K562 (cell line): ENCODE measurements around the gene SUMO3. TPM values are rescaled to one million over a fixed set of nuclear protein-coding genes. Genes with fewer than 3 reads are reported as not detected.

Experiments used
- ATAC-seq: fragments of 200-7000 bp; cut with Tn5 transposase; 3 replicates; pipeline ENCODE4 v1.9.1; 2020; ENCODE audit warnings: moderate library complexity
- BruUV-seq: library from RNA; stranded (reverse); fragments of 400-500 nt; replicated peaks from 2 replicates; lab custom pipeline; 2021; lab: Mats Ljungman, UMichigan
- CTCF ChIA-PET: fragments of 300-600 bp; formaldehyde crosslinking; extraction: SDS; loops from one replicate; lab custom pipeline; 2021; ENCODE audit warnings: low intra/inter-chr PET ratio; lab: Yijun Ruan, JAX
- POLR2A ChIA-PET: fragments of 300-600, 350-650 bp; sonication (Branson Sonifier 250); formaldehyde crosslinking; extraction: SDS; loops from one replicate; lab custom pipeline; 2021; ENCODE audit warnings: antibody characterized with exemption, inconsistent platforms; lab: Yijun Ruan, JAX
- DNase-seq, 4 experiments: peaks; one replicate each; pipeline versions ENCODE4 v3.0.0 to v3.0.0-alpha.2; 2011 to 2018; ENCODE audit warnings: low spot score in 3 of 4, mixed read lengths in 3 of 4; ENCODE audit errors: extremely low read depth in 1 of 4
- FAIRE-seq: peaks from 2 replicates; lab custom pipeline; 2011; peaks lifted over from hg19 to GRCh38; lab: Jason Lieb, UNC
- H2AFZ ChIP-seq: 2 replicates; pipeline ENCODE4 v1.6.0; 2011; ENCODE audit warnings: low read depth, low read length, control low read depth, inconsistent platforms
- H3K27ac ChIP-seq: fragments of 200-600 bp; 3 replicates; pipeline ENCODE4 v1.8.0; 2011; ENCODE audit warnings: low read depth, mild to moderate bottlenecking, control low read depth, inconsistent platforms, low read length, moderate library complexity, mixed read lengths; ENCODE audit errors: extremely low read depth
- H3K27me3 ChIP-seq, 2 experiments: fragments of 300-600 bp in 1 of 2; 2 replicates in 1 of 2; 3 replicates in 1 of 2; pipeline versions ENCODE4 v1.6.0 to v1.8.0; 2011; ENCODE audit warnings: inconsistent platforms in 2 of 2, low read length in 2 of 2, mild to moderate bottlenecking in 1 of 2, mixed read lengths in 1 of 2, moderate library complexity in 1 of 2; ENCODE audit not compliant: control insufficient read depth in 2 of 2, insufficient read depth in 2 of 2
- H3K36me3 ChIP-seq: fragments of 300-600 bp; 3 replicates; pipeline ENCODE4 v1.8.0; 2011; ENCODE audit warnings: mild to moderate bottlenecking, low read length, inconsistent platforms; ENCODE audit not compliant: control insufficient read depth, insufficient read depth
- H3K4me1 ChIP-seq, 2 experiments: fragments of 200-600 bp in 1 of 2; replicated peaks in 1 of 2; 2 replicates in 1 of 2; 3 replicates in 1 of 2; pipeline versions ENCODE4 v1.5.1 to v1.8.0; 2011; ENCODE audit warnings: inconsistent platforms in 2 of 2, low read length in 2 of 2, mild to moderate bottlenecking in 1 of 2, mixed read lengths in 1 of 2, moderate library complexity in 1 of 2; ENCODE audit not compliant: control insufficient read depth in 2 of 2, insufficient read depth in 2 of 2
- H3K4me2 ChIP-seq: 2 replicates; pipeline ENCODE4 v1.6.1; 2011; ENCODE audit warnings: low read length, control low read depth, inconsistent platforms, mixed read lengths; ENCODE audit not compliant: insufficient read depth
- H3K4me3 ChIP-seq: fragments of 200-600 bp; sonication (generic), shearing (Covaris generic); 2 replicates; pipeline ENCODE4 v1.5.1; 2016; ENCODE audit warnings: control low read depth, inconsistent platforms
- H3K79me2 ChIP-seq: fragments of 200-600 bp; 3 replicates; pipeline ENCODE4 v1.8.0; 2011; ENCODE audit warnings: low read length, inconsistent platforms; ENCODE audit not compliant: control insufficient read depth, insufficient read depth
- H3K9ac ChIP-seq, 2 experiments: 2 replicates each; pipeline versions ENCODE4 v1.6.0 to v1.6.1; 2011; ENCODE audit warnings: low read depth in 2 of 2, low read length in 2 of 2, control low read depth in 1 of 2, inconsistent platforms in 1 of 2, mild to moderate bottlenecking in 1 of 2, mixed read lengths in 1 of 2; ENCODE audit not compliant: insufficient read depth in 1 of 2
- H3K9me1 ChIP-seq: one replicate; pipeline ENCODE4 v1.6.0; 2011; ENCODE audit warnings: inconsistent platforms, mild to moderate bottlenecking, low read length, moderate library complexity; ENCODE audit not compliant: control insufficient read depth, insufficient read depth
- H3K9me3 ChIP-seq: replicated peaks from 2 replicates; pipeline ENCODE4 v1.5.1; 2011; ENCODE audit warnings: low read depth, low read length, inconsistent platforms; ENCODE audit not compliant: control insufficient read depth, insufficient read depth
- H4K20me1 ChIP-seq: replicated peaks from 2 replicates; pipeline ENCODE4 v1.6.1; 2011; ENCODE audit warnings: low read length, inconsistent platforms, mixed read lengths; ENCODE audit not compliant: control insufficient read depth, insufficient read depth
- ATF3 ChIP-seq, 2 experiments: fragments of 450-650 bp in 1 of 2; sonication (generic) in 1 of 2; formaldehyde crosslinking in 1 of 2; IDR thresholded peaks in 1 of 2; conservative IDR thresholded peaks in 1 of 2; 2 replicates each; pipeline versions ENCODE4 v1.6.1 to v1.8.1; 2016 to 2023; ENCODE audit warnings: mild to moderate bottlenecking in 2 of 2, moderate library complexity in 2 of 2, inconsistent platforms in 1 of 2, missing genetic modification reagents in 1 of 2
- BRD4 ChIP-seq: fragments of 200-600 bp; sonication (generic); IDR thresholded peaks from 2 replicates; pipeline ENCODE4 v1.6.1; 2017; ENCODE audit warnings: inconsistent platforms
- FOXA3 ChIP-seq, 2 experiments: fragments of 450-650 bp in 1 of 2; sonication (generic) in 1 of 2; formaldehyde crosslinking; IDR thresholded peaks in 1 of 2; conservative IDR thresholded peaks in 1 of 2; 2 replicates each; pipeline versions ENCODE4 v1.4.0 to v1.8.0; 2020 to 2022; ENCODE audit warnings: mild to moderate bottlenecking in 2 of 2, missing genetic modification reagents in 1 of 2
- SIX5 ChIP-seq, 2 experiments: IDR thresholded peaks; 2 replicates each; pipeline ENCODE4 v1.6.1; 2011; ENCODE audit warnings: low read length in 2 of 2, borderline replicate concordance in 1 of 2, low read depth in 1 of 2, mild to moderate bottlenecking in 1 of 2, moderate library complexity in 1 of 2; ENCODE audit not compliant: insufficient read depth in 1 of 2
- XRCC4 ChIP-seq: IDR thresholded peaks from one replicate; pipeline ENCODE4 v1.6.1; 2011; ENCODE audit not compliant: insufficient read depth, insufficient read length; ENCODE audit errors: extremely low read depth
- ZNF124 ChIP-seq: sonication (generic); formaldehyde crosslinking; IDR thresholded peaks from 2 replicates; pipeline ENCODE4 v1.8.1; 2022; ENCODE audit warnings: missing genetic modification reagents
- ZNF232 ChIP-seq: sonication (generic); formaldehyde crosslinking; IDR thresholded peaks from 2 replicates; pipeline ENCODE4 v1.8.0; 2022; ENCODE audit warnings: mild to moderate bottlenecking, missing genetic modification reagents
- ZNF253 ChIP-seq: fragments of 250-450 bp; sonication (Bioruptor Pico); conservative IDR thresholded peaks from 2 replicates; pipeline ENCODE4 v1.6.1; 2021; ENCODE audit warnings: mild to moderate bottlenecking
- ZNF316 ChIP-seq: fragments of 450-650 bp; IDR thresholded peaks from 2 replicates; pipeline ENCODE4 v1.6.1; 2016
- ZNF511 ChIP-seq: sonication (generic); formaldehyde crosslinking; IDR thresholded peaks from 2 replicates; pipeline ENCODE4 v1.8.0; 2022; ENCODE audit warnings: mild to moderate bottlenecking, missing genetic modification reagents
- ZNF699 ChIP-seq: fragments of 250-450 bp; sonication (Bioruptor Pico); IDR thresholded peaks from 2 replicates; pipeline ENCODE4 v1.8.0; 2021; ENCODE audit warnings: mild to moderate bottlenecking, moderate library complexity; ENCODE audit not compliant: insufficient replicate concordance
- ZNF79 ChIP-seq: fragments of 250-450 bp; sonication (Bioruptor Pico); IDR thresholded peaks from 2 replicates; pipeline ENCODE4 v1.4.0; 2020; ENCODE audit warnings: low read depth, mild to moderate bottlenecking, moderate library complexity
- WGBS: fragments of 100-300 bp; shearing (Covaris generic); methylation state at CpG from one replicate; pipeline ENCODE4 v1.1.6; 2016; ENCODE audit warnings: low coverage, mixed read lengths; ENCODE audit not compliant: insufficient coverage; ENCODE audit errors: missing lambda C conversion rate; 5-methylcytosine and 5-hydroxymethylcytosine counted together
- in situ Hi-C: fragments of 300-500 bp; cut with MboI; formaldehyde crosslinking; loops from 4 replicates; pipeline ENCODE4 v1.15.0; 2018; ENCODE audit warnings: inconsistent platforms, mixed read lengths
- intact Hi-C: fragments of 100-400 bp; cut with micrococcal nuclease; formaldehyde crosslinking; loops from 2 replicates; pipeline ENCODE4 v1.14.2; 2022
- polyA plus RNA-seq, 8 experiments: library from polyadenylated mRNA; depleted of rRNA in 4 of 8; stranded (reverse) in 5 of 8; unstranded in 3 of 8; fragments of >200 nt; fragmentation: Nextera tagmentation in 2 of 8; fragmentation: Illumina TruSeq in 1 of 8; extraction: Ambion mirVana in 2 of 8; extraction: Trizol in 1 of 8; gene quantifications; 2 replicates each; pipeline versions ENCODE4 v1.2.1 to v1.2.3, GENCODE V29; 2011 to 2014; ENCODE audit warnings: inconsistent platforms in 1 of 8, missing spikeins in 1 of 8
- total RNA-seq, 7 experiments: library from RNA; depleted of rRNA in 6 of 7; stranded (reverse); fragments of >200 nt in 6 of 7; fragmentation: Illumina TruSeq in 2 of 7; extraction: Trizol in 2 of 7; gene quantifications; 2 replicates each; pipeline versions ENCODE4 v1.2.1 to v1.2.3, GENCODE V29; 2011 to 2021; ENCODE audit warnings: low replicate concordance in 1 of 7

The SUMO3 gene
- total and polyA plus RNA-seq, 9 of the 15 experiments (the other 6 are each of a cell fraction or from before 2014, with no cell fraction given) = 13.9 to 143 (median 113) TPM

GRCh38 chr21:44758781-44759627 is 58.9 kb downstream of the SUMO3 start (continued):
- TF ChIP-seq ATF3 (IDR thresholded peaks at IDR 0.05) = no peak
- TF ChIP-seq ATF3 (CRISPR knock-in tag; conservative IDR thresholded peaks at IDR 0.05) = no peak
- TF ChIP-seq BRD4 = no peak
- no peak for TF ChIP-seq ZNF124 (CRISPR knock-in tag)
- TF ChIP-seq FOXA3 (CRISPR knock-in tag; conservative IDR thresholded peaks at IDR 0.05 in 1 of 2, IDR thresholded peaks at IDR 0.05 in 1 of 2) = no peak
- no peak for TF ChIP-seq SIX5 (IDR thresholded peaks at IDR 0.05; ENCODE audit: borderline replicate concordance in 1 of 2, insufficient read depth in 1 of 2, low read depth in 1 of 2, low read length in 2 of 2)
- no peak for TF ChIP-seq ZNF316

- Histone ChIP-seq H3K9me3 (no peaks in the 10 kb centered on the region), H3K4me2 (no peak overlapping the region), H3K36me3 (no peaks in the 10 kb centered on the region), H3K79me2 (no peaks in the 10 kb centered on the region), H3K9me1 (no peaks in the 10 kb centered on the region), H3K4me3 (no peak overlapping the region), H3K27me3 (peaks cover 7 to 26% of the 10 kb centered on the region in 2 experiments; a peak in 4 of 5 replicates), H4K20me1 (0 out of 2 replicates have a peak, but pooled peaks cover 8% of the 10 kb centered on the region), H3K9ac (no peak overlapping the region), H3K27ac (no peak overlapping the region), H2AFZ (no peak overlapping the region), H3K4me1 (peaks cover 0 to 30% of the 10 kb centered on the region in 2 experiments; a peak in 2 of 5 replicates)
- POLR2A ChIA-PET = no interaction called here
- CTCF ChIA-PET = no interaction called here
- no peak for ATAC-seq
- TF ChIP-seq XRCC4 (no peak), ZNF253 (CRISPR knock-in tag) (no peak), ZNF511 (CRISPR knock-in tag) (no peak), ZNF699 (CRISPR knock-in tag) (no peak), ZNF232 (no peak), ZNF79 (CRISPR knock-in tag) (no peak)
- DNase-seq = no peak
- in situ Hi-C loops (no loop called here), intact Hi-C loops (no loop called here)
- no TSS peak for BruUV-seq
- WGBS = 51% methylated on average over 8 of the region's 8 CpGs
- no peak for FAIRE-seq
These were observed 59.7 kb downstream of the SUMO3 start for GRCh38 chr21:44758141-44758561.
